Fibroblast of mammary gland (primary cell): ENCODE results near the gene PLCH1.

ENCODE experiments used
- DNase-seq: peaks from one replicate; pipeline ENCODE4 v3.0.0-alpha.2; 2010; ENCODE audit warnings: low read depth
- H3K4me3 ChIP-seq: 2 replicates; pipeline ENCODE4 v1.5.1; 2011; ENCODE audit warnings: low read depth, mild to moderate bottlenecking, low read length, moderate library complexity; ENCODE audit not compliant: control insufficient read depth
- CTCF ChIP-seq: conservative IDR thresholded peaks from 2 replicates; pipeline ENCODE4 v1.5.1; 2011; ENCODE audit warnings: low read depth, low read length, inconsistent platforms; ENCODE audit not compliant: control insufficient read depth, insufficient read depth

PLCH1 gene

GRCh38 chr3:155393316-155393715 is 351.6 kb downstream of the PLCH1 start:
- TF ChIP-seq CTCF: no peak
- peak; percentile 42 for DNase-seq
- H3K4me3 ChIP-seq: no peak overlapping the region

- H3K4me3 ChIP-seq: no peak overlapping the region
- no peak for TF ChIP-seq CTCF
- no peak for DNase-seq
Observed at GRCh38 chr3:155392138-155392537, 352.7 kb downstream of the PLCH1 start.

- no peak overlapping the region for H3K4me3 ChIP-seq
- peak; percentile 95 for DNase-seq
- TF ChIP-seq CTCF: no peak
Observed at GRCh38 chr3:155391551-155391958, 353.3 kb downstream of the PLCH1 start.

- peak; percentile 92 for DNase-seq
- H3K4me3 ChIP-seq: no peak overlapping the region
- TF ChIP-seq CTCF: no peak
Observed at GRCh38 chr3:155391104-155391503, 353.8 kb downstream of the PLCH1 start.

GRCh38 chr3:155390351-155390750 is 354.5 kb downstream of the PLCH1 start:
- no peak overlapping the region for H3K4me3 ChIP-seq
- no peak for TF ChIP-seq CTCF
- DNase-seq: no peak

GRCh38 chr3:155388417-155388816 is 356.5 kb downstream of the PLCH1 start:
- H3K4me3 ChIP-seq: no peak overlapping the region
- TF ChIP-seq CTCF: no peak
- DNase-seq: no peak

- no peak for TF ChIP-seq CTCF
- no peak overlapping the region for H3K4me3 ChIP-seq
- peak; percentile 44 for DNase-seq
Observed at GRCh38 chr3:155387571-155387970, 357.3 kb downstream of the PLCH1 start.
